B cell (primary cell): ENCODE results near the gene INTS12. TPM values are rescaled to one million over a fixed set of nuclear protein-coding genes. Genes with fewer than 3 reads are reported as not detected.

Source experiments
- ATAC-seq: fragments of 200-7000 bp; cut with Tn5 transposase; one replicate; pipeline ENCODE4 v1.10.0; 2021; ENCODE audit warnings: low read depth, mild to moderate bottlenecking, moderate number of reproducible peaks, moderate library complexity
- CTCF ChIA-PET: fragments of 350-600 bp; sonication (Branson Sonifier 250); formaldehyde crosslinking; loops from one replicate; lab custom pipeline; 2021; ENCODE audit warnings: antibody characterized with exemption, inconsistent platforms; lab: Charles Lee
- POLR2A ChIA-PET: fragments of 350-600 bp; sonication (Branson Sonifier 250); formaldehyde crosslinking; loops from one replicate; lab custom pipeline; 2021; ENCODE audit warnings: antibody characterized with exemption; lab: Charles Lee
- DNase-seq: peaks from one replicate; pipeline ENCODE4 v3.0.0; 2013
- H2AFZ ChIP-seq: 2 replicates; pipeline ENCODE4 v1.6.1; 2012; ENCODE audit warnings: mild to moderate bottlenecking, low read depth, low read length; ENCODE audit not compliant: insufficient read depth, poor library complexity, severe bottlenecking
- H3K27ac ChIP-seq, 2 donors: 1 replicate in 1 of 2; 2 replicates in 1 of 2; pipeline ENCODE4 v1.5.1; 2012 to 2013; ENCODE audit warnings: low read length in 2 of 2, mild to moderate bottlenecking in 2 of 2, moderate library complexity in 1 of 2
- H3K27me3 ChIP-seq, 4 experiments: fragments of 200-600 bp in 1 of 4; sonication (generic) in 1 of 4; replicated peaks in 1 of 4; 1 replicate in 2 of 4; 2 replicates in 2 of 4; pipeline versions ENCODE4 v1.6.1 to v1.7.0; 2013 to 2016; ENCODE audit warnings: low read length in 3 of 4, mild to moderate bottlenecking in 2 of 4, mixed read lengths in 1 of 4, moderate library complexity in 1 of 4; ENCODE audit not compliant: insufficient read depth in 4 of 4, control insufficient read depth in 3 of 4; ENCODE audit errors: control extremely low read depth in 1 of 4
- H3K36me3 ChIP-seq, 2 experiments: replicated peaks in 1 of 2; 1 replicate in 1 of 2; 2 replicates in 1 of 2; pipeline versions ENCODE4 v1.6.1 to v1.7.1; 2013; ENCODE audit warnings: low read length in 1 of 2; ENCODE audit not compliant: insufficient read depth in 2 of 2, control insufficient read depth in 1 of 2; ENCODE audit errors: control extremely low read depth in 1 of 2, extremely low read depth in 1 of 2
- H3K4me1 ChIP-seq, 2 donors: fragments of 200-600 bp in 1 of 2; sonication (generic) in 1 of 2; 1 replicate in 1 of 2; 2 replicates in 1 of 2; pipeline versions ENCODE4 v1.5.1 to v1.6.1; 2013 to 2017; ENCODE audit warnings: low read length in 2 of 2; ENCODE audit not compliant: control insufficient read depth in 2 of 2, insufficient read depth in 2 of 2
- H3K4me2 ChIP-seq: replicated peaks from 2 replicates; pipeline ENCODE3; 2012; ENCODE audit warnings: mild to moderate bottlenecking, low read depth, low read length; ENCODE audit not compliant: poor library complexity, severe bottlenecking
- H3K4me3 ChIP-seq, 5 experiments: fragments of 200-600 bp in 1 of 5; sonication (generic) in 1 of 5; 1 replicate in 3 of 5; 2 replicates in 2 of 5; pipeline versions ENCODE4 v1.5.1 to v1.7.0; 2011 to 2016; ENCODE audit warnings: low read length in 4 of 5, mild to moderate bottlenecking in 4 of 5, low read depth in 2 of 5, control low read depth in 1 of 5, moderate library complexity in 1 of 5; ENCODE audit not compliant: insufficient read depth in 1 of 5; ENCODE audit errors: control extremely low read depth in 1 of 5, extremely low read depth in 1 of 5
- H3K79me2 ChIP-seq: fragments of 200-600 bp; sonication (generic); one replicate; pipeline ENCODE4 v1.6.0; 2016; ENCODE audit warnings: low read length; ENCODE audit not compliant: control insufficient read depth, insufficient read depth
- H3K9ac ChIP-seq: fragments of 200-600 bp; sonication (generic); 2 replicates; pipeline ENCODE4 v1.6.1; 2017; ENCODE audit warnings: mild to moderate bottlenecking, low read length, moderate library complexity
- H3K9me3 ChIP-seq, 3 donors: one replicate each; pipeline versions ENCODE4 v1.6.1 to v1.7.1; 2013; ENCODE audit warnings: low read length in 2 of 3; ENCODE audit not compliant: control insufficient read depth in 2 of 3, insufficient read depth in 1 of 3; ENCODE audit errors: control extremely low read depth in 1 of 3
- H4K20me1 ChIP-seq: 2 replicates; pipeline ENCODE4 v1.6.0; 2012; ENCODE audit warnings: mild to moderate bottlenecking, low read length; ENCODE audit not compliant: insufficient read depth, control insufficient read depth, poor library complexity, severe bottlenecking
- H3K27ac Mint-ChIP-seq: one replicate; pipeline ENCODE4 v1.8.0; 2021; ENCODE audit warnings: mixed read lengths
- H3K27me3 Mint-ChIP-seq: one replicate; pipeline ENCODE4 v1.8.0; 2021; ENCODE audit warnings: mixed read lengths
- H3K4me1 Mint-ChIP-seq: one replicate; pipeline ENCODE4 v1.8.0; 2021; ENCODE audit warnings: mixed read lengths
- H3K4me3 Mint-ChIP-seq: one replicate; pipeline ENCODE4 v1.8.0; 2021; ENCODE audit warnings: mixed read lengths
- H3K9me3 Mint-ChIP-seq: one replicate; pipeline ENCODE4 v1.8.0; 2022; ENCODE audit warnings: mixed read lengths; ENCODE audit not compliant: insufficient read depth
- EZH2 ChIP-seq: IDR thresholded peaks from 2 replicates; pipeline ENCODE4 v1.6.1; 2012; ENCODE audit warnings: borderline replicate concordance, low read depth, mild to moderate bottlenecking, moderate library complexity, low read length; ENCODE audit not compliant: insufficient read depth, poor library complexity, severe bottlenecking
- WGBS: methylation state at CpG from one replicate; pipeline ENCODE4 v1.1.5; 2013; ENCODE audit warnings: missing lambda C conversion rate; ENCODE audit not compliant: insufficient coverage; 5-methylcytosine and 5-hydroxymethylcytosine counted together
- intact Hi-C: fragments of 100-400 bp; cut with micrococcal nuclease; formaldehyde crosslinking; loops from one replicate; pipeline ENCODE4 v1.10.0; 2022
- polyA plus RNA-seq: library from polyadenylated mRNA; depleted of rRNA; stranded (reverse); fragments of >200 nt; gene quantifications from 2 replicates; pipeline ENCODE4 v1.2.3, GENCODE V29; 2012
- total RNA-seq, 2 donors: library from RNA; stranded (reverse); fragments of 120-200 nt in 1 of 2; gene quantifications; 1 replicate in 1 of 2; 2 replicates in 1 of 2; pipeline versions ENCODE4 v1.2.3 to v1.2.4, GENCODE V29; 2013 to 2022
- TF ChIP-seq, protein P1 (sequence below): fragments of 200-600 bp; IDR thresholded peaks from one replicate; pipeline ENCODE4 v1.8.0; 2022; ENCODE audit warnings: antibody characterized with exemption, mild to moderate bottlenecking

INTS12 gene
- total and polyA plus RNA-seq, 2 donors (not counting 1 experiment from before 2014, with no cell fraction given): 19.1 to 21.6 TPM

DNA sequence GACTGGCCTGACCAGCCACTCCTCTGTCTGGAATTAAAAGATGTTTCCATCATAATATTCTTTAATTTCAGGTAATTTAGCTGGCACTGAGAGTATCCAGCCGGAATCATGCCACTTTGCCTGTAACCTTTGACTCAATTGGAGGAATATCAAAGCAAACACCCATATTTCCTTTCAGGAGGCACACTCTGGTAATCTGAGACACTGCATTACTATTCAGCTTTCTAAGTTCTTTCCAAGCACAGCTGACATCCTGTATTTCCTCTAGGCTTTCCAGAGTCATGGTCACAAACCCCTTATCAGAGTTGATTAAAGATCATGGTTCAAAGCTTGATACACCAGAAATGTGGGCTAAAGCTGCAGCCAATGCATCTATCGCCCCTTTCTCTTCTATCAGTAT is 29.3 kb downstream of the INTS12 start:
- Histone ChIP-seq H3K36me3 (peaks cover 6 to 7% of the 10 kb centered on the region in 2 experiments), H3K9ac (no peak overlapping the region), H3K79me2 (no peaks in the 10 kb centered on the region), H3K4me2 (no peak overlapping the region), H3K9me3 (no peaks in the 10 kb centered on the region), H3K4me1 (no peaks in the 10 kb centered on the region), H2AFZ (no peak overlapping the region), H3K4me3 (no peak overlapping the region), H3K27me3 (no peaks in the 10 kb centered on the region), H3K27ac (no peak overlapping the region), H4K20me1 (no peaks in the 10 kb centered on the region)
- DNase-seq (no peak), ATAC-seq (no peak)
- ChIA-PET POLR2A (no interaction called here), CTCF (no interaction called here)
- WGBS: 100% methylated on average over 1 of the region's 2 CpGs
- no peak overlapping the region for H3K27ac Mint-ChIP-seq
- no peaks in the 10 kb centered on the region for H3K9me3 Mint-ChIP-seq
- TF ChIP-seq, protein P1, sequence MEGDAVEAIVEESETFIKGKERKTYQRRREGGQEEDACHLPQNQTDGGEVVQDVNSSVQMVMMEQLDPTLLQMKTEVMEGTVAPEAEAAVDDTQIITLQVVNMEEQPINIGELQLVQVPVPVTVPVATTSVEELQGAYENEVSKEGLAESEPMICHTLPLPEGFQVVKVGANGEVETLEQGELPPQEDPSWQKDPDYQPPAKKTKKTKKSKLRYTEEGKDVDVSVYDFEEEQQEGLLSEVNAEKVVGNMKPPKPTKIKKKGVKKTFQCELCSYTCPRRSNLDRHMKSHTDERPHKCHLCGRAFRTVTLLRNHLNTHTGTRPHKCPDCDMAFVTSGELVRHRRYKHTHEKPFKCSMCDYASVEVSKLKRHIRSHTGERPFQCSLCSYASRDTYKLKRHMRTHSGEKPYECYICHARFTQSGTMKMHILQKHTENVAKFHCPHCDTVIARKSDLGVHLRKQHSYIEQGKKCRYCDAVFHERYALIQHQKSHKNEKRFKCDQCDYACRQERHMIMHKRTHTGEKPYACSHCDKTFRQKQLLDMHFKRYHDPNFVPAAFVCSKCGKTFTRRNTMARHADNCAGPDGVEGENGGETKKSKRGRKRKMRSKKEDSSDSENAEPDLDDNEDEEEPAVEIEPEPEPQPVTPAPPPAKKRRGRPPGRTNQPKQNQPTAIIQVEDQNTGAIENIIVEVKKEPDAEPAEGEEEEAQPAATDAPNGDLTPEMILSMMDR: no peak
- TF ChIP-seq EZH2: no peak
- no peak overlapping the region for H3K4me3 Mint-ChIP-seq
- no peaks in the 10 kb centered on the region for H3K4me1 Mint-ChIP-seq
- intact Hi-C loops: no loop called here
- no peaks in the 10 kb centered on the region for H3K27me3 Mint-ChIP-seq

GRCh38 chr4:105677709-105678108 is 30.8 kb downstream of the INTS12 start:
- no peaks in the 10 kb centered on the region for H3K9me3 Mint-ChIP-seq
- Histone ChIP-seq H3K9ac (no peak overlapping the region), H3K4me2 (no peak overlapping the region), H3K36me3 (peaks cover under 1 to 2% of the 10 kb centered on the region in 2 experiments), H3K4me1 (no peaks in the 10 kb centered on the region), H2AFZ (no peak overlapping the region), H4K20me1 (no peaks in the 10 kb centered on the region), H3K4me3 (no peak overlapping the region), H3K27me3 (no peaks in the 10 kb centered on the region), H3K79me2 (no peaks in the 10 kb centered on the region), H3K27ac (no peak overlapping the region), H3K9me3 (no peaks in the 10 kb centered on the region)
- ChIA-PET CTCF (no interaction called here), POLR2A (no interaction called here)
- no peak for ATAC-seq
- TF ChIP-seq, protein P1: no peak
- TF ChIP-seq EZH2: no peak
- 100% methylated on average over 1 of the region's 2 CpGs for WGBS
- H3K4me3 Mint-ChIP-seq: no peak overlapping the region
- H3K4me1 Mint-ChIP-seq: no peaks in the 10 kb centered on the region
- intact Hi-C loops: no loop called here
- H3K27me3 Mint-ChIP-seq: peaks cover 4% of the 10 kb centered on the region
- H3K27ac Mint-ChIP-seq: no peak overlapping the region
- no peak for DNase-seq
